HL-60 (cell line): ENCODE results near the gene AFF4.

Experiments
- DNase-seq, 2 experiments: peaks; one replicate each; pipeline ENCODE4 v3.0.0-alpha.2; 2010 to 2020; ENCODE audit warnings: low read depth in 1 of 2, low spot score in 1 of 2
- H3K27ac ChIP-seq: fragments of 250-450 bp; sonication (Bioruptor Pico); replicated peaks from 2 replicates; pipeline ENCODE4 v1.5.1; 2020; ENCODE audit warnings: mild to moderate bottlenecking, moderate library complexity
- H3K27me3 ChIP-seq: fragments of 250-450 bp; sonication (Bioruptor Pico); 2 replicates; pipeline ENCODE4 v1.5.1; 2021; ENCODE audit warnings: mild to moderate bottlenecking, moderate library complexity; ENCODE audit not compliant: insufficient read depth, poor library complexity, severe bottlenecking
- H3K4me3 ChIP-seq: replicated peaks from 2 replicates; pipeline ENCODE4 v1.5.1; 2011; ENCODE audit warnings: mild to moderate bottlenecking, control low read depth, low read length; ENCODE audit not compliant: insufficient read depth
- CTCF ChIP-seq: IDR thresholded peaks from one replicate; pipeline ENCODE4 v1.5.1; 2011; ENCODE audit warnings: low read length, control low read depth, inconsistent platforms; ENCODE audit not compliant: insufficient read depth
- GABPA ChIP-seq: IDR thresholded peaks from 2 replicates; pipeline ENCODE4 v1.6.1; 2012; ENCODE audit warnings: low read depth
- POLR2AphosphoS5 ChIP-seq: IDR thresholded peaks from 2 replicates; pipeline ENCODE4 v1.6.1; 2012; ENCODE audit warnings: low read depth
- SPI1 ChIP-seq: IDR thresholded peaks from 2 replicates; pipeline ENCODE4 v1.6.1; 2012; ENCODE audit warnings: low read depth, mild to moderate bottlenecking, borderline replicate concordance
- TF ChIP-seq, protein P1 (sequence below): IDR thresholded peaks from 2 replicates; pipeline ENCODE4 v1.6.1; 2012; ENCODE audit warnings: low read depth; ENCODE audit not compliant: insufficient replicate concordance

The AFF4 gene

DNA sequence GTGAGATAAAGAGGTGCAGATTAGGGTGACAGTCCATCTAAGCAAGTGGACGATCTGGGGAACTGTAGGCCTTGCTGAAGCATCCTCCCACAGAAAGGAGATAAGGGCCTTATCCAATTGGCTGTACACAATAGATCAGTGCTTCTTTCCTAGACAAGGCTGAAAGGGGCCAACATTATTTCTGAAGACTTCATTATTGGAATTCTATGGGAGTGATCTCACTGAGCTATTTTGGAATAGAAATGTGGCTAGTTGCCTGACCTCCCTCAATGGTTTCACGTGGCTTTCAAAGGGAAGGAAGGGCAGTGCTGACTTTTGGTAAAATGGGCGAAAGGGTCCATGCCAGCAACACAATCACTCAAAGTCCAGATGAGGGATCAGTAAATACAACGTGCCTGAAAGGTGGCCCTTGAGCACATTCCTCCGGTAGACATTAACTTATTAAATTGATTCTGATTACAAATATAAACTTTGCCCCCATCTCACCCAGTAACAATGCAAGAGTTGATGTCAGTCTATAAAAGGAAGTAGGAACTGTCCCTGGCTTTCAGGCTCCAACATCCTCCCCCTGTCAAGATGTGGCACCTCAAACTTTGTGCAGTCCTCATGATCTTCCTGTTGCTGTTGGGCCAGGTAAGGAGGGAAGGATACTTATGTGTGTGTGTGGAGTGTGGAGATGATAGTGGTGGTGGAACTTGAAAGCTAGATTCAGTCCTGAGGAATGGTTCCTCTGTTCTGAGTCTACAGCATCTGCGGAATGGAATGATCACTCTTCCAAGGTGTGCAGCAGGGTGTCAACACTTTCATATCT lies 90.1 kb downstream of the AFF4 start, which contains the start of gene LEAP2:
TSS of gene LEAP2 (plus strand) at position 550 of the 811 bp plus-strand sequence. CDS start at position 577, 27 bp downstream.
- TF ChIP-seq POLR2AphosphoS5 (no peak), SPI1 (no peak), GABPA (no peak), CTCF (no peak)
- TF ChIP-seq, protein P1, sequence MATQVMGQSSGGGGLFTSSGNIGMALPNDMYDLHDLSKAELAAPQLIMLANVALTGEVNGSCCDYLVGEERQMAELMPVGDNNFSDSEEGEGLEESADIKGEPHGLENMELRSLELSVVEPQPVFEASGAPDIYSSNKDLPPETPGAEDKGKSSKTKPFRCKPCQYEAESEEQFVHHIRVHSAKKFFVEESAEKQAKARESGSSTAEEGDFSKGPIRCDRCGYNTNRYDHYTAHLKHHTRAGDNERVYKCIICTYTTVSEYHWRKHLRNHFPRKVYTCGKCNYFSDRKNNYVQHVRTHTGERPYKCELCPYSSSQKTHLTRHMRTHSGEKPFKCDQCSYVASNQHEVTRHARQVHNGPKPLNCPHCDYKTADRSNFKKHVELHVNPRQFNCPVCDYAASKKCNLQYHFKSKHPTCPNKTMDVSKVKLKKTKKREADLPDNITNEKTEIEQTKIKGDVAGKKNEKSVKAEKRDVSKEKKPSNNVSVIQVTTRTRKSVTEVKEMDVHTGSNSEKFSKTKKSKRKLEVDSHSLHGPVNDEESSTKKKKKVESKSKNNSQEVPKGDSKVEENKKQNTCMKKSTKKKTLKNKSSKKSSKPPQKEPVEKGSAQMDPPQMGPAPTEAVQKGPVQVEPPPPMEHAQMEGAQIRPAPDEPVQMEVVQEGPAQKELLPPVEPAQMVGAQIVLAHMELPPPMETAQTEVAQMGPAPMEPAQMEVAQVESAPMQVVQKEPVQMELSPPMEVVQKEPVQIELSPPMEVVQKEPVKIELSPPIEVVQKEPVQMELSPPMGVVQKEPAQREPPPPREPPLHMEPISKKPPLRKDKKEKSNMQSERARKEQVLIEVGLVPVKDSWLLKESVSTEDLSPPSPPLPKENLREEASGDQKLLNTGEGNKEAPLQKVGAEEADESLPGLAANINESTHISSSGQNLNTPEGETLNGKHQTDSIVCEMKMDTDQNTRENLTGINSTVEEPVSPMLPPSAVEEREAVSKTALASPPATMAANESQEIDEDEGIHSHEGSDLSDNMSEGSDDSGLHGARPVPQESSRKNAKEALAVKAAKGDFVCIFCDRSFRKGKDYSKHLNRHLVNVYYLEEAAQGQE: no peak
- H3K27ac ChIP-seq: no peak within 1 kb of the TSS
- H3K27me3 ChIP-seq: no peaks in the 10 kb centered on the region
- H3K4me3 ChIP-seq: no peak within 1 kb of the TSS
- DNase-seq: no peak

DNA sequence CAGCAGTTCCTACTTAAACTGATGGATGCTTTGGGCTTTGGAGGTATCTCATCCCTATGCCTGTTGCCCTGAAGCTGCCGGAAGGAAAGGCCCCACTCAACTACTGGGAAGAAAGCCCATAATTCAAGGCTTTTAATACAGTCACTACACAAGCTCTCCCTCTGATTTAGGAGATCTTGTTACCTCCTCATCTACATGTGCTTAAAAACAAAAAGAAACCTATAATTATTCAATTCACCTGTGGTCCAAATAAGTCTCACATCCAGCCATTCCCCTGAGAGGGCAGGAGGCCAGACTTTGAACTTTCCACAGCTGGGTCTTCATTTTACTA lies 90.7 kb downstream of the AFF4 start:
- no peak overlapping the region for H3K27ac ChIP-seq
- TF ChIP-seq CTCF (no peak), SPI1 (no peak), POLR2AphosphoS5 (no peak), GABPA (no peak)
- TF ChIP-seq, protein P1: no peak

GRCh38 chr5:132871459-132872284 lies 91.8 kb downstream of the AFF4 start:
- Histone ChIP-seq H3K4me3 (no peak overlapping the region), H3K27ac (no peak overlapping the region), H3K27me3 (no peaks in the 10 kb centered on the region)
- TF ChIP-seq CTCF: no peak
- TF ChIP-seq POLR2AphosphoS5: no peak
- TF ChIP-seq GABPA: no peak
- no peak for TF ChIP-seq SPI1
- TF ChIP-seq, protein P1: no peak
- DNase-seq: no peak

More for the DNA sequence above, 90.7 kb downstream of the AFF4 start:
- Histone ChIP-seq H3K27me3 (no peaks in the 10 kb centered on the region), H3K4me3 (no peak overlapping the region)
- DNase-seq: no peak
